Fibroblast of pulmonary artery (primary cell): ENCODE measurements around the gene B3GALT4.

ENCODE experiments used
- DNase-seq: peaks from one replicate; pipeline ENCODE4 v3.0.0-alpha.2; 2010; ENCODE audit warnings: low read depth
- H3K4me3 ChIP-seq: replicated peaks from 2 replicates; pipeline ENCODE4 v1.5.1; 2011; ENCODE audit warnings: low read depth, mild to moderate bottlenecking, control low read depth, low read length, moderate library complexity
- TF ChIP-seq, protein P1 (sequence below): IDR thresholded peaks from 2 replicates; pipeline ENCODE4 v1.5.1; 2011; ENCODE audit warnings: mild to moderate bottlenecking, control low read depth, low read length, inconsistent platforms; ENCODE audit errors: missing control alignments

The B3GALT4 gene

DNA sequence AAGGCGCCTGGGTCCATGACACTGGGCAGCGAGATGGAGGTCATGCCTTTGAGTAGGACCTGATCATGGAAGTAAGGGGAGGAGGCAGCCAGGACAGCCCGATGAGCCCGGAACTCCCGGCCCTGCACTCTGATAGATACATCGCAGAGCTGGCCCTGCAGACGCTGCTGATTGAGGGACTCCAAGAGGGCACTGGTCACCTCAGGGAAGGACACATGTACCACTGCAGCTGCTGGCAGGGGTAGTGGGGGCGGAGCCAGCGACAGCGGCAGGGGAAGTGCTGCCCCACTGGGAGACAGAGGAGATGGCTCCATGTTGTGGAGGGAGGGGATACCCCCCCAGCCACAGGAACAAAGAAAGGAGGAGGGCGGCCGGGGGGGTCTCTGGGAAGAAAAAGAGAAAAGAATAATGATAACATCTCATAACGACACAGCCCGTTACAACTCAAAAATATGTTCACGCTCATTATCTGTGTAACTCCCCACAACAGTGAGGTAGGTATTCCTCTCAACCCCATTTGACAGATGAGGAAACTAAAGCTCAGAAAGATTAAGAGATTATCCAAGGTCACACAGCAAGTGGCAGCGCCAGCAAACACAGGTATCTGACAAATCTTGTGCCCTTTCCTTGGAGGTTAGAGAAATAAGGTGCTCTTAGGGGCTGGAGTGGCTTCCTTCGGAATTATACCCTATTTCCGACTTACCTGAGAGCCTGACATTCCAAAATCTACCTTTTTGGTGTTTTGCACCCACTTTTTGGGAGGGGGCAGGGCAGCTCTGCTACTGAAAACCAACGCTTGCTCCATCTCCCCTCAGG lies 39.9 kb downstream of the B3GALT4 start:
- DNase-seq = no peak
- H3K4me3 ChIP-seq = peak overlapping the region; percentile 56
- TF ChIP-seq, protein P1, sequence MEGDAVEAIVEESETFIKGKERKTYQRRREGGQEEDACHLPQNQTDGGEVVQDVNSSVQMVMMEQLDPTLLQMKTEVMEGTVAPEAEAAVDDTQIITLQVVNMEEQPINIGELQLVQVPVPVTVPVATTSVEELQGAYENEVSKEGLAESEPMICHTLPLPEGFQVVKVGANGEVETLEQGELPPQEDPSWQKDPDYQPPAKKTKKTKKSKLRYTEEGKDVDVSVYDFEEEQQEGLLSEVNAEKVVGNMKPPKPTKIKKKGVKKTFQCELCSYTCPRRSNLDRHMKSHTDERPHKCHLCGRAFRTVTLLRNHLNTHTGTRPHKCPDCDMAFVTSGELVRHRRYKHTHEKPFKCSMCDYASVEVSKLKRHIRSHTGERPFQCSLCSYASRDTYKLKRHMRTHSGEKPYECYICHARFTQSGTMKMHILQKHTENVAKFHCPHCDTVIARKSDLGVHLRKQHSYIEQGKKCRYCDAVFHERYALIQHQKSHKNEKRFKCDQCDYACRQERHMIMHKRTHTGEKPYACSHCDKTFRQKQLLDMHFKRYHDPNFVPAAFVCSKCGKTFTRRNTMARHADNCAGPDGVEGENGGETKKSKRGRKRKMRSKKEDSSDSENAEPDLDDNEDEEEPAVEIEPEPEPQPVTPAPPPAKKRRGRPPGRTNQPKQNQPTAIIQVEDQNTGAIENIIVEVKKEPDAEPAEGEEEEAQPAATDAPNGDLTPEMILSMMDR = no peak

DNA sequence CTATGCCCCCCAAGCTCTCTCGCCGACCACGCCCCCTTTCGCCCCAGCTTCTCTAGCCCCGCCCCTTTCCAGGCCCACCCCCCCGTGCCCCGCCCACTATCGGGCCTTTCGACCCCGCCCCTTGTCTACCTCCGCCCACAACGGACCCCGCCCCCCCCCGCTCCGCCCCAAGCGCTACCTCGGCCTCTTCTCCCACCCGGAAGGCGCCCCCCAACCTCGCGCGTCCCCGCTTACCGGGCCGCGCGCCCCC lies 40.4 kb downstream of the B3GALT4 start:
- no peak for DNase-seq
- H3K4me3 ChIP-seq = peak overlapping the region; percentile 56
- TF ChIP-seq, protein P1 = no peak

DNA sequence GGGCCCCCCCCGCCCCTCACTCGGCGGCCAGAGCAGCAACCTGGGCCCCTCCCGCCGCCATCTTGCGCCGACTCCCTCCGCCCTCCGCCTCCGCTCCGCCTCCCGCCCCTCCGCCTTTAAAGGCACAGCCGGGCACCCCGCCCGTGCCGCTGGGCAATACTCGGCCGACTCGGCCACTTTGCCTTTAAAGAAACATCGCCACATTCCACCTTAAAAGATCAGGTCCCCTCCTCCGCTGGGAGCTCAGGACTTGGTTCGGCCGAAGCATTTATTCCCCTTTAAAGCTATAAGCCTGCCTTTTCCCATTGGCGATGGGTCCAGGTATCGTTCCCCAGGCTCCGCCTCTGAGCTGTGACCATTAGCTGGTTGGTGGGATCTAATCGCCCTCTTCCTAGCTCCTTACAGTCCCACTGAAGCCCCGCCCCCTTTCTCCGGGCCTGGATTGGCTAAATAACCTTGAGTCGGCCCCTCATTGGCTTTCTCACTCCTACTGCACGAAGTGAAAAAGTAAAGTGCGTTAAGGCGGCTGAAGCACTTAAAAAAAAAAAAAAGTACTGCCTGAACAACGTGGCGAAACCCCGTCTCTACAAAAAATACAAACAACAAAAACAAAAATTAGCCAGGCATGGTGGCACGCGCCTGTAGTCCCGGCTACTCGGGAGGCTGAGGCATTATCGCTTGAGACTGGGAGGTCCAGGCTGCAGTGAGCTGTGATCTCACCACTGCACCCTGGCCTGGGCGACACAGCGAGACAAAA lies 40.9 kb downstream of the B3GALT4 start, which contains the start of gene ZBTB22:
ZBTB22 (minus strand) TSS at position 76 of the 757 bp plus-strand sequence. CDS start 828 bp downstream, outside the sequence.
- peak within 1 kb of the TSS; percentile 56 for H3K4me3 ChIP-seq
- TF ChIP-seq, protein P1 = no peak
- peak; percentile 99 for DNase-seq

DNA sequence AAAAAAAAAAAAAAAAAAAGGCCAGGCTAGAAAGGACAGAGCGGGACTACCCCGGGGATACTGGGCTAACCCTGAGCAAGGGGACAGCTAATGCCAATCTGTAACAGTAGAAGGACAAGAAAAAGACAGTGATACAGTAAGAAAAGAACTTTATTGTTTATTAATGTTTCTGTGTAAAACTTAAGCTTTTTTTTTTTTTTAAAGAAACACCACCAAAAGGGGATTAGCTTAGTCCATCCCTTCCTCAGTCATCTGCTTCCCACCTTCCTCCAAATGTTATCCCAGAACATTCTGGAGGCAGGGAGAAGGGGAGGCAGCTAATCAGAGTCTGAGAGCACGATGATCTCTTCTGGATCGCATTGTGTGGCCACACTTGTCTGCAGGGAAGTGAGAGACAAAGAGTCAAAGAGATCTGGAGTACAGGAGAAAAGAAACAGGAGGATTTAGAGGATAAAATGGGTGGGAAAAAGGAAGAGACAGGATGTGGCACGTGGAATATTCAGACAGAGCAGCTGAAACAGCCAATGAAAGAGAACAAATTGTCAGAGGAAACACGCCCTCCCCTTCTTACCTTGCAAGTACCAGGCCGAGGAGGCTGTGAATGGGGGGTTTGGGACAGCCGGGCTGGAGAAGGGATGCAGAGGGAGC lies 41.6 kb downstream of the B3GALT4 start:
- TF ChIP-seq, protein P1 = no peak
- peak overlapping the region; percentile 56 for H3K4me3 ChIP-seq
- no peak for DNase-seq

DNA sequence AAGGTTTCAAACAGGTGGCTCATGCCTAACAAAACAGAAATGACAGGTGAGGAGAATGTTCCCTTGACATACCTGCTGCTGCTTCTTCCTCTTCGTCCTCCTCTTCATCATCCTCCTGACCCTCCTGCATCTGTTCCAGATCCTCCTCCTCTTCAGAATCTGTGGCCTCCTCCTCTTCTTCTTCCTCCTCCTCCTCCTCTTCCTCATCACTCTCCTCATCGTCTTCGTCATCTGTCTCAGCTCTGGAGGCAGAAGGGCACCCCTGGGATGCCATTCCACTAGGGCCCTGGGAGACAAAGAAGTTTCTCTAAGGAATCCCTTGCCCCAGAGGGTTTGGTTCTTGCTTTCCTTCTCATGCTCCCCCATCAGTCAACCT lies 43.0 kb downstream of the B3GALT4 start:
- DNase-seq = no peak
- H3K4me3 ChIP-seq = peak overlapping the region; percentile 34
- TF ChIP-seq, protein P1 = no peak

DNA sequence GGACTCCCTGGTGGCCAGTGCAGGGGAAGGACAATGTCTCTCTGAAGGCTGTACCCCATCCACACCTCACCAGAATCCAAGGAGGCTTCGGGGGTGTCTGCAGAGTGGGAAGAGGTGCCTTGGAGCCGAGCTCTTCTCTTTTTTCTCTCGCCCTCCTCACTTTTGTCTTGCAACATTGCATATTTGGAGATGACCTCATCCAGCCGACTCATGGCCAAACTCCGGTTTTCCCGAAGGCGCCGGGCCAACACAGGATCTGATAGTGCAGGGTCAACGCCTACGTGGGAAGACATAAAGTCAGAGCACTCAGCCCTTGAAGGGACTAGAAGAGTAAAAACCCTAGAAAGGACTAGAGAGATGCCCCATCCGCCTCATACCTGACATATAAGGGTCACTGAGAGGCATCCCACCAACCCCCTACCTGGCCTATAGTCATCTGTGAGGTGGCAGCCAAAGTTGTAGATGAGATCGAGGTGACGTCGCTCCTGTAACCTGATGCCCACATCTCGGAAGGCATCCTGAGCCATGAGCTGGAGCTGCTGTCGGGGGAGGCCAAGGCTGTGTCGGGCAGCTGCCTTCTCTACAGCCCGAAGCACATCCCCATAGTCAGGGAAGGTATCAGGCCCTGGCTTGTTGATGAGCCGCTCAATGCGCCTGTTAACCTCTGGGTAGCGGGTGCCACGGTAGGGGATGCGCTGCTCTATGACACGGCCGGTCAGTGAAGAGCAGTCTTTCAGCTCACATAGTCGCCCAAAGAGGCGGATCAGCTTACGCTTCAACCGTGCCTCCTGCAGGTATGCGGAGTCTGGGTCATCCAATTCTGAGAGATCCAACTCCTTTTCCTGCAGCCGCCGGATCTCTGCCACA lies 43.6 kb downstream of the B3GALT4 start:
- TF ChIP-seq, protein P1 = no peak
- peak; percentile 93 for DNase-seq
- peak overlapping the region; percentile 34 for H3K4me3 ChIP-seq
